ENCODE data around the gene CLPX. TPM values are rescaled to one million over a fixed set of nuclear protein-coding genes. Genes with fewer than 3 reads are reported as not detected.
"Not testable (repeated sequence)": the region's sequence is repeated elsewhere in the genome, so short reads cannot be mapped to it uniquely, and the experiment has no call there.

Gene CLPX
- polyA plus RNA-seq, 1 donor: 50.0 TPM

GRCh38 chr15:65192016-65192415 lies 6.9 kb upstream of the CLPX start:
- WGBS (ENCODE audit: insufficient coverage, low lambda C conversion rate): no CpG with 5 or more reads among the region's 5 CpGs
- DNase-seq: no peak

GRCh38 chr15:65189102-65189740 lies 4.1 kb upstream of the CLPX start:
- no peak overlapping the region for H3K4me3 ChIP-seq (ENCODE audit: low read length)
- no peaks in the 10 kb centered on the region for H3K4me1 ChIP-seq (ENCODE audit: control insufficient read depth, insufficient read depth, low read length)
- H3K27me3 ChIP-seq (ENCODE audit: control insufficient read depth, insufficient read depth, low read length): no peaks in the 10 kb centered on the region
- peak; percentile 47 to 53 for DNase-seq
- no CpG with 5 or more reads among the region's 3 CpGs for WGBS (ENCODE audit: insufficient coverage, low lambda C conversion rate)
- no peaks in the 10 kb centered on the region for H3K9me3 ChIP-seq (ENCODE audit: control insufficient read depth, low read depth, low read length)
- no peaks in the 10 kb centered on the region for H3K36me3 ChIP-seq (ENCODE audit: control insufficient read depth, insufficient read depth, low read length)
- no peak overlapping the region for H3K27ac ChIP-seq (ENCODE audit: low read length)

More at GRCh38 chr15:65192016-65192415, 6.9 kb upstream of the CLPX start:
- Histone ChIP-seq H3K4me3 (ENCODE audit: low read length) (no peak overlapping the region), H3K27ac (ENCODE audit: low read length) (no peak overlapping the region), H3K9me3 (ENCODE audit: control insufficient read depth, low read depth, low read length) (no peaks in the 10 kb centered on the region), H3K27me3 (ENCODE audit: control insufficient read depth, insufficient read depth, low read length) (no peaks in the 10 kb centered on the region), H3K36me3 (ENCODE audit: control insufficient read depth, insufficient read depth, low read length) (no peaks in the 10 kb centered on the region), H3K4me1 (ENCODE audit: control insufficient read depth, insufficient read depth, low read length) (no peaks in the 10 kb centered on the region)

- not testable (repeated sequence) for H3K9me3 ChIP-seq (ENCODE audit: control insufficient read depth, low read depth, low read length); H3K4me3 ChIP-seq (ENCODE audit: low read length); H3K27ac ChIP-seq (ENCODE audit: low read length); H3K36me3 ChIP-seq (ENCODE audit: control insufficient read depth, insufficient read depth, low read length); DNase-seq; H3K4me1 ChIP-seq (ENCODE audit: control insufficient read depth, insufficient read depth, low read length); H3K27me3 ChIP-seq (ENCODE audit: control insufficient read depth, insufficient read depth, low read length)
- 100% methylated on average over 1 of the region's 9 CpGs for WGBS (ENCODE audit: insufficient coverage, low lambda C conversion rate)
Observed at GRCh38 chr15:65188472-65188871, 3.3 kb upstream of the CLPX start.

GRCh38 chr15:65184305-65184867 lies 756 bp downstream of the CLPX start:
- Histone ChIP-seq H3K9me3 (ENCODE audit: control insufficient read depth, low read depth, low read length) (no peaks in the 10 kb centered on the region), H3K4me3 (ENCODE audit: low read length) (peak overlapping the region; percentile 93), H3K4me1 (ENCODE audit: control insufficient read depth, insufficient read depth, low read length) (peaks cover 6% of the 10 kb centered on the region), H3K36me3 (ENCODE audit: control insufficient read depth, insufficient read depth, low read length) (peaks cover 5% of the 10 kb centered on the region), H3K27ac (ENCODE audit: low read length) (peak overlapping the region; percentile 93), H3K27me3 (ENCODE audit: control insufficient read depth, insufficient read depth, low read length) (no peaks in the 10 kb centered on the region)
- DNase-seq: peak; percentile 43 to 80
- no CpG with 5 or more reads among the region's 33 CpGs for WGBS (ENCODE audit: insufficient coverage, low lambda C conversion rate)

- Histone ChIP-seq H3K4me1 (ENCODE audit: control insufficient read depth, insufficient read depth, low read length) (peaks cover 6% of the 10 kb centered on the region), H3K27ac (ENCODE audit: low read length) (peak overlapping the region; percentile 93), H3K9me3 (ENCODE audit: control insufficient read depth, low read depth, low read length) (no peaks in the 10 kb centered on the region), H3K36me3 (ENCODE audit: control insufficient read depth, insufficient read depth, low read length) (peaks cover 6% of the 10 kb centered on the region), H3K4me3 (ENCODE audit: low read length) (peak overlapping the region; percentile 93), H3K27me3 (ENCODE audit: control insufficient read depth, insufficient read depth, low read length) (no peaks in the 10 kb centered on the region)
- DNase-seq: no peak
- WGBS (ENCODE audit: insufficient coverage, low lambda C conversion rate): 0% methylated on average over 2 of the region's 4 CpGs
Observed at GRCh38 chr15:65183865-65184159, 1.3 kb downstream of the CLPX start.

- Histone ChIP-seq H3K27me3 (ENCODE audit: control insufficient read depth, insufficient read depth, low read length) (no peaks in the 10 kb centered on the region), H3K27ac (ENCODE audit: low read length) (no peak overlapping the region), H3K4me3 (ENCODE audit: low read length) (no peak overlapping the region), H3K9me3 (ENCODE audit: control insufficient read depth, low read depth, low read length) (no peaks in the 10 kb centered on the region), H3K4me1 (ENCODE audit: control insufficient read depth, insufficient read depth, low read length) (peaks cover 6% of the 10 kb centered on the region), H3K36me3 (ENCODE audit: control insufficient read depth, insufficient read depth, low read length) (peaks cover 16% of the 10 kb centered on the region)
- no peak for DNase-seq
- no CpG with 5 or more reads among the region's 4 CpGs for WGBS (ENCODE audit: insufficient coverage, low lambda C conversion rate)
Observed at GRCh38 chr15:65182538-65182937, 2.6 kb downstream of the CLPX start.

- not testable (repeated sequence) for DNase-seq; H3K4me3 ChIP-seq (ENCODE audit: low read length); H3K4me1 ChIP-seq (ENCODE audit: control insufficient read depth, insufficient read depth, low read length); H3K9me3 ChIP-seq (ENCODE audit: control insufficient read depth, low read depth, low read length); H3K27ac ChIP-seq (ENCODE audit: low read length); H3K27me3 ChIP-seq (ENCODE audit: control insufficient read depth, insufficient read depth, low read length)
- whole genome bisulfite sequencing (ENCODE audit: insufficient coverage, low lambda C conversion rate): 81% methylated on average over 7 of the region's 15 CpGs
- H3K36me3 ChIP-seq (ENCODE audit: control insufficient read depth, insufficient read depth, low read length): peaks cover 24% of the 10 kb centered on the region
Observed at GRCh38 chr15:65181582-65182353, 3.4 kb downstream of the CLPX start.

- Histone ChIP-seq H3K4me1 (ENCODE audit: control insufficient read depth, insufficient read depth, low read length) (peaks cover 6% of the 10 kb centered on the region), H3K36me3 (ENCODE audit: control insufficient read depth, insufficient read depth, low read length) (peaks cover 33% of the 10 kb centered on the region), H3K27ac (ENCODE audit: low read length) (no peak overlapping the region), H3K27me3 (ENCODE audit: control insufficient read depth, insufficient read depth, low read length) (no peaks in the 10 kb centered on the region), H3K4me3 (ENCODE audit: low read length) (no peak overlapping the region), H3K9me3 (ENCODE audit: control insufficient read depth, low read depth, low read length) (no peaks in the 10 kb centered on the region)
- 39% methylated on average over 2 of the region's 3 CpGs for WGBS (ENCODE audit: insufficient coverage, low lambda C conversion rate)
- DNase-seq: peak in 1 of 2 donors; percentile 41
Observed at GRCh38 chr15:65180167-65180566, 5.0 kb downstream of the CLPX start.

- no peaks in the 10 kb centered on the region for H3K27me3 ChIP-seq (ENCODE audit: control insufficient read depth, insufficient read depth, low read length)
- peaks cover 39% of the 10 kb centered on the region for H3K36me3 ChIP-seq (ENCODE audit: control insufficient read depth, insufficient read depth, low read length)
- WGBS (ENCODE audit: insufficient coverage, low lambda C conversion rate): 29% methylated on average over 1 of the region's 1 CpG
- DNase-seq: peak in 1 of 2 donors; percentile 22
- H3K4me3 ChIP-seq (ENCODE audit: low read length): no peak overlapping the region
- no peak overlapping the region for H3K27ac ChIP-seq (ENCODE audit: low read length)
- no peaks in the 10 kb centered on the region for H3K9me3 ChIP-seq (ENCODE audit: control insufficient read depth, low read depth, low read length)
- peaks cover 5% of the 10 kb centered on the region for H3K4me1 ChIP-seq (ENCODE audit: control insufficient read depth, insufficient read depth, low read length)
Observed at GRCh38 chr15:65177901-65178300, 7.2 kb downstream of the CLPX start.

GRCh38 chr15:65176056-65176455 lies 9.1 kb downstream of the CLPX start:
- Histone ChIP-seq H3K4me3 (ENCODE audit: low read length) (no peak overlapping the region), H3K27me3 (ENCODE audit: control insufficient read depth, insufficient read depth, low read length) (no peaks in the 10 kb centered on the region), H3K4me1 (ENCODE audit: control insufficient read depth, insufficient read depth, low read length) (no peaks in the 10 kb centered on the region), H3K36me3 (ENCODE audit: control insufficient read depth, insufficient read depth, low read length) (peaks cover 46% of the 10 kb centered on the region), H3K9me3 (ENCODE audit: control insufficient read depth, low read depth, low read length) (no peaks in the 10 kb centered on the region), H3K27ac (ENCODE audit: low read length) (no peak overlapping the region)
- no peak for DNase-seq
